Astrocyte of the spinal cord (primary cell): ENCODE results near the gene OR52E4.

Experiments used
- DNase-seq: peaks from one replicate; pipeline ENCODE4 v3.0.0; 2011; ENCODE audit warnings: low read depth, low spot score
- H3K4me3 ChIP-seq: 2 replicates; pipeline ENCODE4 v1.5.1; 2011; ENCODE audit warnings: low read depth, mild to moderate bottlenecking, low read length, moderate library complexity
- in situ Hi-C: cut with HindIII; loops from 2 replicates; pipeline ENCODE4 v1.10.0; 2017; ENCODE audit warnings: low sequenced_read_pairs
- TF ChIP-seq, protein P1 (sequence below): IDR thresholded peaks from 2 replicates; pipeline ENCODE4 v1.5.1; 2012; ENCODE audit warnings: low read depth, mild to moderate bottlenecking, low read length, inconsistent platforms

OR52E4 gene

GRCh38 chr11:5880329-5880728 lies at the start of gene OR52E4:
OR52E4 (plus strand) TSS chr11:5880629; CDS start chr11:5884293, 3,664 bp downstream.
- H3K4me3 ChIP-seq: no peak within 1 kb of the TSS
- TF ChIP-seq, protein P1, sequence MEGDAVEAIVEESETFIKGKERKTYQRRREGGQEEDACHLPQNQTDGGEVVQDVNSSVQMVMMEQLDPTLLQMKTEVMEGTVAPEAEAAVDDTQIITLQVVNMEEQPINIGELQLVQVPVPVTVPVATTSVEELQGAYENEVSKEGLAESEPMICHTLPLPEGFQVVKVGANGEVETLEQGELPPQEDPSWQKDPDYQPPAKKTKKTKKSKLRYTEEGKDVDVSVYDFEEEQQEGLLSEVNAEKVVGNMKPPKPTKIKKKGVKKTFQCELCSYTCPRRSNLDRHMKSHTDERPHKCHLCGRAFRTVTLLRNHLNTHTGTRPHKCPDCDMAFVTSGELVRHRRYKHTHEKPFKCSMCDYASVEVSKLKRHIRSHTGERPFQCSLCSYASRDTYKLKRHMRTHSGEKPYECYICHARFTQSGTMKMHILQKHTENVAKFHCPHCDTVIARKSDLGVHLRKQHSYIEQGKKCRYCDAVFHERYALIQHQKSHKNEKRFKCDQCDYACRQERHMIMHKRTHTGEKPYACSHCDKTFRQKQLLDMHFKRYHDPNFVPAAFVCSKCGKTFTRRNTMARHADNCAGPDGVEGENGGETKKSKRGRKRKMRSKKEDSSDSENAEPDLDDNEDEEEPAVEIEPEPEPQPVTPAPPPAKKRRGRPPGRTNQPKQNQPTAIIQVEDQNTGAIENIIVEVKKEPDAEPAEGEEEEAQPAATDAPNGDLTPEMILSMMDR: no peak
- DNase-seq: no peak
- in situ Hi-C loops: no loop called here

- DNase-seq: no peak
- in situ Hi-C loops: no loop called here
- TF ChIP-seq, protein P1: no peak
- no peak overlapping the region for H3K4me3 ChIP-seq
Measured at GRCh38 chr11:5831196-5831829, 49.1 kb upstream of the OR52E4 start.

DNA sequence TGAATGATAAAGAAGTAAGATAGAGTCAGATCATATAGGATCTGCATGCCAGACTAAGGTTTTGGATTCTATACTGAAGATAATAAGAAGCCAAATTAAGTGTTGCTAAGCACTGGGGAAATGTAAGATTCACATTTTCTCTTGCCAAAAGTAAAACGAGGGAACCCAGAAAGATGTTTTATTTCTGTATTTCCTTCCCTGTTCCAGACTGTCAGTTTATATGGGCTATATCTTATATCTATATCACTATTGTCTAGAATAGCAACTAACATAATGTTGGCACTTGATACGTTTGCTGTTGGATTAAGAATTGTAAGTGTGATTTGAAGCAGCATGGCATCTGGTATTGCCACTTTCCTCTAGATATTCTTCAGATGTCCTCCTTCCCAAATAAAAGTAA lies 47.0 kb upstream of the OR52E4 start:
- in situ Hi-C loops: no loop called here
- TF ChIP-seq, protein P1: no peak
- no peak for DNase-seq
- no peak overlapping the region for H3K4me3 ChIP-seq

- in situ Hi-C loops: no loop called here
- no peak for DNase-seq
- no peak overlapping the region for H3K4me3 ChIP-seq
- TF ChIP-seq, protein P1: no peak
Measured at GRCh38 chr11:5837695-5838094, 42.7 kb upstream of the OR52E4 start.

DNA sequence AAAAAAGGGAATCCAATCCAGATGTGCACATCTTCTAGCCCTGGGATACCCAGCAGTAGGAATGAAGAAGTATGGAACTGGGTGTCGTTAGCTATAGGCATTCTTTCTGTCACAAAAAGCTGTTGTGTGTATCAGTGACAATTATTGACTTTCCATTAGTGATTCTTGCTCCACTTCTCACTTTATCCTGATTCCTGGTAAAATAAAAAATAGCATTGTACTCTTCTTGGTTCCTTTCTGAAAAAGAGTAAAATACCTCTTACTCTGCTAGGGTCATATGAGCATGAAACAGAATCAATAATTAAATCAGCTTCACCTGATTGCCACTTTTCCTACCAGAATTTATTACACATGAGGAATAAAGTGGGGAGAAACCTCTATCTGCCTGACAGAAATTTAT lies 38.6 kb upstream of the OR52E4 start, which contains the start of gene OR52E6:
Gene OR52E6 (minus strand): TSS at position 101 of the 400 bp plus-strand sequence. CDS start 0 bp downstream, at position 101.
- DNase-seq: no peak
- no peak within 1 kb of the TSS for H3K4me3 ChIP-seq
- TF ChIP-seq, protein P1: no peak
- in situ Hi-C loops: no loop called here

GRCh38 chr11:5846701-5847100 lies 33.7 kb upstream of the OR52E4 start:
- in situ Hi-C loops: no loop called here
- TF ChIP-seq, protein P1: no peak
- H3K4me3 ChIP-seq: no peak overlapping the region
- DNase-seq: no peak

- TF ChIP-seq, protein P1: no peak
- in situ Hi-C loops: no loop called here
- H3K4me3 ChIP-seq: no peak overlapping the region
- DNase-seq: no peak
Measured at GRCh38 chr11:5847711-5848110, 32.7 kb upstream of the OR52E4 start.
